NCI-H128 (cell line): ENCODE results near the gene CCDC89.
"Not testable (repeated sequence)": the region's sequence is repeated elsewhere in the genome, so short reads cannot be mapped to it uniquely, and the experiment has no call there.

Experiments used
- DNase-seq: peaks from one replicate; lab custom pipeline; 2025; ENCODE audit not compliant: unreplicated experiment; lab: John Stamatoyannopoulos, UW

CCDC89 gene

GRCh38 chr11:85654343-85654742 lies 31.7 kb downstream of the CCDC89 start:
- not testable (repeated sequence) for DNase-seq

DNA sequence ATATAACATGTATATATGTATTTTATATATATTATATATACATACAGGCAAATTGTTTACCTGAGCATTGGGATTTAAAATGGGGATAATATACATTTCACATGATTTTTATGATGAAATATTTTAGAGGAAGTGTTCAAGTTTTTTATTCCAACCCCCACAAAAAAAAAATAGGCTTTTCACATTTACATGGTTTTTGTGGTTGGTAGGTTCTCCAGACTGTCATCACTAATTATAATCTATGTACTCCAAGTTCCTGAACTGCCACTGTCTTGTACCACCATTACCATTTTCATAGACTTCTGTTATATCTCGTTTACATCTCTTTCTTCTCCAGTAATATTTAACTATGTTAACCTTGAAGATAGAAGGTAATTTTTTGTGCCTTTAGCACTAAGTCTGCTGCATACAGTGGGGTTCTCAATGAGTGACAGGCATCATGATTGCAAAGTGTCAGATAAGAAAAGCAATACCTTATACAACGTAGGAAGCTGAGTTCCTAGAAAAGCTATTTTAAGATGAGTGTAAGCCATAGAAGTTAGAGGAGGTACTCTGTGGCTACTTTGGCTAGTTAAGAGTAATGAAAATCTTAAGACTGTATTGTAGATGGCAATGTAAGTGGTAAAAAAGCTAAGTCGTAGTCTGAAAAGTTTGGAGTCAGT lies 33.1 kb downstream of the CCDC89 start:
- DNase-seq, result no peak

DNA sequence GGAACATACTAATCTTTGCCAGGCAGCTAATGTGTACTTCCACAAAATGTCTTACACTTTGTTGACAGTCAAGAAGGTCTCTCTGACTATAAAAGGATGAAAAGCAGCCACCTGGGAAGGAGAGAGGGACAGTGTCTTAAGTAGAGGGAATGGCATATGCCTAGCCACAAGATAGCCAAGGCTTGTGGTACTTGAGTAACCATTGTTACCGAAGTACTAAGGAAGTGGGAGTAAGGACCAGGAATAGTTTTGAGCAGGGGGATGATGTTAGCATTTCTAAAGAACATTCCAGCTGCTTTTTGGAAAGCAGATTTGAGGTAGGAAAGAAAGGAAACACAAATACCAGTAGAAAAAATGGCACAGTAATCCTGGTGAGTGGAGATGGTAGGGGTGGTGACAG lies 34.9 kb downstream of the CCDC89 start:
- no peak for DNase-seq

GRCh38 chr11:85647604-85648299 lies 38.2 kb downstream of the CCDC89 start, which contains the start of gene TMEM126A:
TMEM126A (plus strand) TSS chr11:85647967; CDS start chr11:85650256, 2,289 bp downstream.
- peak; percentile 66 for DNase-seq

GRCh38 chr11:85647078-85647477 lies 38.9 kb downstream of the CCDC89 start:
- no peak for DNase-seq

DNA sequence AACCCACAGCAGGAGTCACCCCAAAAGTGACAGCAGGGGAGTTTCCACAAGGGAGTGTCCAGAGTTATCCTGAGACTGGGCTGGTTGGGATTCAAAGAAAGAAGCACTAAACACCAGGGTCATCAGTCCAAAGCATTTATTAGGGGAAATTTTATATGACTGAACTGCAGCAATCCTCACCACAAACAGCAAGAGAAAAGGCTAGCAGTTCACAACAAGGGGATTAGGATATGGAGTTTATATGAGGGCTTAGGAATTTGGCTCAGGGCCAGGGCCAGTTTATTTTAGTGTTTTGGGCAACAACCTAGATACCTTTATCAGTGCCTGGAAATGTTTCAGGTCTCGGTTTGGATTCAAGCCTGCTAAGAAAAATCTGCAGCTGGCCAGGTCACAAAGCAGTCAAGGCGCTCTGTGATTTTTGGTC lies 42.8 kb downstream of the CCDC89 start:
- no peak for DNase-seq

DNA sequence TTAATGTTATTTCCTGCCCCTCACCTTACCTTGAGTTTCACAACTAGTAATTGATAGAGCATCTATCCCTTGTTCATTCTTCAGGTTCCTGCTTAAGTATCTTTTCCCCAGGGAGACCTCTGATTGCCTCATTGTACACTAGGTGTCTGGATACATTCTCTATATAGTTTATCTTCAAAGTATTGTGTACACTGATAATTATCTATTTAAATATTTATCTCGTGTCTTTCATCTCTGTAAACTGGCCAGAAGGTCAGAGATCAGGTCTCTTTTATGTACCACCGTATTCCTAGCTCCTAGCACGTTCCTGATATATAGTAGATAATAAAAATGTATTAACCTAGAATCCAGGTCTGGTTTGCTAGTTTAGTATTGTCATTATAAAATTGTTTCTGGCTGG lies 51.2 kb downstream of the CCDC89 start:
- no peak for DNase-seq
